Esophagus muscularis mucosa (tissue), 4 donors: ENCODE results near the gene POLE. TPM values are rescaled to one million over a fixed set of nuclear protein-coding genes. Genes with fewer than 3 reads are reported as not detected.

ENCODE experiments used
- DNase-seq: peaks from one replicate; pipeline ENCODE4 v3.0.0-alpha.2; 2017; ENCODE audit errors: extremely low spot score
- H3K27ac ChIP-seq, 4 donors: fragments of 200-600 bp; sonication (generic); replicated peaks in 1 of 4; 1 replicate in 3 of 4; 2 replicates in 1 of 4; pipeline ENCODE4 v1.5.1; 2016 to 2019; ENCODE audit warnings: mild to moderate bottlenecking in 1 of 4
- H3K27me3 ChIP-seq, 4 donors: fragments of 200-600 bp; sonication (generic); one replicate each; pipeline versions ENCODE4 v1.5.1 to v1.6.0; 2016 to 2019
- H3K36me3 ChIP-seq, 4 donors: fragments of 200-600 bp; sonication (generic); one replicate each; pipeline ENCODE4 v1.5.1; 2016 to 2019
- H3K4me1 ChIP-seq, 4 donors: fragments of 200-600 bp; sonication (generic); one replicate each; pipeline ENCODE4 v1.5.1; 2016 to 2019
- H3K4me3 ChIP-seq, 4 donors: fragments of 200-600 bp; sonication (generic); 1 replicate in 2 of 4; 2 replicates in 2 of 4; pipeline ENCODE4 v1.5.1; 2016 to 2019; ENCODE audit warnings: mild to moderate bottlenecking in 4 of 4, moderate library complexity in 1 of 4
- H3K9me3 ChIP-seq, 4 donors: fragments of 200-600 bp; sonication (generic); 1 replicate in 3 of 4; 2 replicates in 1 of 4; pipeline ENCODE4 v1.5.1; 2016 to 2019
- CTCF ChIP-seq, 3 experiments: fragments of 200-600 bp in 2 of 3; fragments of 450-650 bp in 1 of 3; sonication (generic) in 2 of 3; IDR thresholded peaks; one replicate each; pipeline ENCODE4 v1.5.1; 2017 to 2019; ENCODE audit warnings: antibody characterized with exemption in 3 of 3, mild to moderate bottlenecking in 2 of 3, moderate library complexity in 1 of 3
- EP300 ChIP-seq: sonication (generic); formaldehyde crosslinking; IDR thresholded peaks from one replicate; pipeline ENCODE4 v1.6.1; 2017; ENCODE audit warnings: antibody characterized with exemption
- POLR2A ChIP-seq: fragments of 450-650 bp; IDR thresholded peaks from one replicate; pipeline ENCODE4 v1.6.1; 2017; ENCODE audit warnings: antibody characterized with exemption, moderate library complexity, mild to moderate bottlenecking, low read depth
- POLR2AphosphoS5 ChIP-seq, 2 donors: sonication (generic); formaldehyde crosslinking; IDR thresholded peaks; one replicate each; pipeline ENCODE4 v1.6.1; 2017; ENCODE audit warnings: antibody characterized with exemption in 2 of 2
- WGBS: methylation state at CpG from one replicate; pipeline ENCODE4 v1.1.5; 2018; 5-methylcytosine and 5-hydroxymethylcytosine counted together
- intact Hi-C: fragments of 100-400 bp; cut with DNase I; formaldehyde crosslinking; loops from one replicate; pipeline ENCODE4 v1.15.1; 2023
- total RNA-seq, 4 donors: library from RNA; depleted of rRNA; stranded (reverse); fragments of >200 nt; gene quantifications; one replicate each; pipeline versions ENCODE4 v1.1.0 to v1.2.1, GENCODE V29; 2016

Gene POLE
- total RNA-seq: 10 to 100 TPM; 17.2 to 32.4 (median 24.8) TPM

GRCh38 chr12:132687211-132688164, at the start of gene POLE, which contains the start of gene PXMP2:
POLE (minus strand) TSS chr12:132687342; CDS start chr12:132687315, 27 bp downstream.
PXMP2 (plus strand) TSS chr12:132687587; CDS start chr12:132687671, 84 bp downstream.
- 1% methylated on average over 12 of the region's 134 CpGs for whole genome bisulfite sequencing
- DNase-seq: peak; percentile 98

GRCh38 chr12:132736913-132737312, 49.8 kb upstream of the POLE start:
- intact Hi-C loops: no loop called here
- 94% methylated on average over 13 of the region's 15 CpGs for WGBS
- Histone ChIP-seq H3K4me1 (peaks cover 0 to 4% (median 0%) of the 10 kb centered on the region in 4 donors), H3K27me3 (no peaks in the 10 kb centered on the region), H3K4me3 (no peak overlapping the region), H3K36me3 (peaks cover 91 to 100% (median 99%) of the 10 kb centered on the region in 4 donors), H3K27ac (no peak overlapping the region), H3K9me3 (no peaks in the 10 kb centered on the region)
- no peak for TF ChIP-seq EP300
- TF ChIP-seq POLR2A: no peak
- no peak for TF ChIP-seq CTCF (IDR thresholded peaks at IDR 0.05)
- no peak for TF ChIP-seq POLR2AphosphoS5 (IDR thresholded peaks at IDR 0.05)
- no peak for DNase-seq

More at GRCh38 chr12:132687211-132688164, at the start of gene POLE, which contains the start of gene PXMP2:
- no peak for TF ChIP-seq EP300
- peak; percentile 65 to 76 for TF ChIP-seq POLR2AphosphoS5 (IDR thresholded peaks at IDR 0.05)
- peak in 1 of 3 experiments; percentile 28 for TF ChIP-seq CTCF (IDR thresholded peaks at IDR 0.05)
- intact Hi-C loops: no loop called here
- peak within 1 kb of the TSS; percentile 76 to 91 (median 80) for H3K27ac ChIP-seq
- H3K27me3 ChIP-seq: no peaks in the 10 kb centered on the region
- H3K4me3 ChIP-seq: peak within 1 kb of the TSS; percentile 79 to 98 (median 92)
- no peaks in the 10 kb centered on the region for H3K9me3 ChIP-seq
- H3K4me1 ChIP-seq: peaks cover 9 to 27% (median 24%) of the 10 kb centered on the region in 4 donors
- peaks cover 0 to 14% (median 2%) of the 10 kb centered on the region in 4 donors for H3K36me3 ChIP-seq

GRCh38 chr12:132736378-132736777, 49.2 kb upstream of the POLE start:
- TF ChIP-seq CTCF (IDR thresholded peaks at IDR 0.05) (no peak), POLR2AphosphoS5 (IDR thresholded peaks at IDR 0.05) (no peak), POLR2A (no peak), EP300 (no peak)
- Histone ChIP-seq H3K27me3 (no peaks in the 10 kb centered on the region), H3K27ac (no peak overlapping the region), H3K4me1 (peaks cover 0 to 4% (median 0%) of the 10 kb centered on the region in 4 donors), H3K36me3 (peaks cover 91 to 100% (median 100%) of the 10 kb centered on the region in 4 donors), H3K4me3 (no peak overlapping the region), H3K9me3 (no peaks in the 10 kb centered on the region)
- no peak for DNase-seq
- 84% methylated on average over 10 of the region's 12 CpGs for WGBS
- intact Hi-C loops: no loop called here

GRCh38 chr12:132735496-132735895, 48.4 kb upstream of the POLE start:
- 98% methylated on average over 15 of the region's 20 CpGs for WGBS
- no peak for TF ChIP-seq POLR2A
- TF ChIP-seq EP300: no peak
- TF ChIP-seq POLR2AphosphoS5 (IDR thresholded peaks at IDR 0.05): no peak
- no peak for TF ChIP-seq CTCF (IDR thresholded peaks at IDR 0.05)
- Histone ChIP-seq H3K9me3 (no peaks in the 10 kb centered on the region), H3K27me3 (no peaks in the 10 kb centered on the region), H3K36me3 (peaks cover 91 to 100% (median 99%) of the 10 kb centered on the region in 4 donors), H3K4me3 (no peak overlapping the region), H3K27ac (no peak overlapping the region), H3K4me1 (peaks cover 0 to 4% (median 0%) of the 10 kb centered on the region in 4 donors)
- no peak for DNase-seq
- intact Hi-C loops: no loop called here
